ENCODE results near the gene RAB17.

GRCh38 chr2:237604391-237604790 is 13.9 kb upstream of the RAB17 start:
- TF ChIP-seq CTCF (IDR thresholded peaks at IDR 0.05) (no peak), POLR2AphosphoS5 (IDR thresholded peaks at IDR 0.05; ENCODE audit: low read depth, low read length) (no peak)
